GM23338 (cell line): ENCODE results near the gene TSLP. TPM values are rescaled to one million over a fixed set of nuclear protein-coding genes. Genes with fewer than 3 reads are reported as not detected.

Experiments
- JUNB ChIP-seq: IDR thresholded peaks from one replicate; pipeline ENCODE4 v1.6.1; 2016; ENCODE audit warnings: antibody characterized with exemption; ENCODE audit not compliant: unreplicated experiment
- NANOG ChIP-seq: IDR thresholded peaks from 2 replicates; pipeline ENCODE4 v1.6.1; 2016; ENCODE audit warnings: antibody characterized with exemption, borderline replicate concordance
- ZNF331 ChIP-seq: fragments of 250-450 bp; sonication (Bioruptor Pico); IDR thresholded peaks from 2 replicates; pipeline ENCODE4 v1.5.0; 2020; ENCODE audit warnings: low read depth, mild to moderate bottlenecking, moderate library complexity
- polyA plus RNA-seq: library from polyadenylated mRNA; unstranded; fragments of >200 nt; fragmentation: Nextera tagmentation; extraction: Ambion mirVana; gene quantifications from 2 replicates; pipeline ENCODE4 v1.2.1, GENCODE V29; 2016
- total RNA-seq: library from RNA; depleted of rRNA; stranded (reverse); fragments of >200 nt; shearing (Covaris generic); gene quantifications from 2 replicates; pipeline ENCODE4 v1.2.3, GENCODE V29; 2014
- TF ChIP-seq, protein P1 (sequence below): fragments of 250-450 bp; sonication (Bioruptor Pico); IDR thresholded peaks from 2 replicates; pipeline ENCODE4 v1.5.0; 2020; ENCODE audit warnings: mild to moderate bottlenecking, moderate library complexity
- TF ChIP-seq, protein P2 (sequence below): IDR thresholded peaks from one replicate; pipeline ENCODE4 v1.6.1; 2018; ENCODE audit warnings: antibody characterized with exemption; ENCODE audit not compliant: unreplicated experiment

The TSLP gene
- total and polyA plus RNA-seq, 2 experiments from 2014 or later: 0.35 to 1.5 TPM

DNA sequence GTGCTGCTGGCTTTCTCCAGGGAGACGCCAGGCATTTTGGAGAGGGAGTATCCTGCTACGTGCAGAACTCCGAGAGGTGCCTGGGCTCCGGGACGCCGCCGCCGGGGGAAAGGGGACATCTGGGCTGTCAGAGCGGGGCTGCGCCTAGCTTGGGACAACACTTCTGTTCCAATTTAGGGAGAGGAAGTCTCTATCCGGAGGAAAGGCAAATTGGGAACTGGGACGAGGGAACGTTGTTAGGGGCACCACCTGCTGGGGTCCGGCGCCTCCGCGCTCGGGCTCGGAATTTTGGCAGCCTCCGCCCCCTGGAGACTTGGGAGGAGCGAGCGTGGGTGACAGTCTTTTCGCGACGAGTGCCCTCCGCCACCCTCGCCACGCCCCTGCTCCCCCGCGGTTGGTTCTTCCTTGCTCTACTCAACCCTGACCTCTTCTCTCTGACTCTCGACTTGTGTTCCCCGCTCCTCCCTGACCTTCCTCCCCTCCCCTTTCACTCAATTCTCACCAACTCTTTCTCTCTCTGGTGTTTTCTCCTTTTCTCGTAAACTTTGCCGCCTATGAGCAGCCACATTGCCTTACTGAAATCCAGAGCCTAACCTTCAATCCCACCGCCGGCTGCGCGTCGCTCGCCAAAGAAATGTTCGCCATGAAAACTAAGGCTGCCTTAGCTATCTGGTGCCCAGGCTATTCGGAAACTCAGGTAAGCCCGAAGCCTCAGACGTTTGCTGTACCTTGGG is 1.6 kb downstream of the TSLP start (continued):
- TF ChIP-seq, protein P1, sequence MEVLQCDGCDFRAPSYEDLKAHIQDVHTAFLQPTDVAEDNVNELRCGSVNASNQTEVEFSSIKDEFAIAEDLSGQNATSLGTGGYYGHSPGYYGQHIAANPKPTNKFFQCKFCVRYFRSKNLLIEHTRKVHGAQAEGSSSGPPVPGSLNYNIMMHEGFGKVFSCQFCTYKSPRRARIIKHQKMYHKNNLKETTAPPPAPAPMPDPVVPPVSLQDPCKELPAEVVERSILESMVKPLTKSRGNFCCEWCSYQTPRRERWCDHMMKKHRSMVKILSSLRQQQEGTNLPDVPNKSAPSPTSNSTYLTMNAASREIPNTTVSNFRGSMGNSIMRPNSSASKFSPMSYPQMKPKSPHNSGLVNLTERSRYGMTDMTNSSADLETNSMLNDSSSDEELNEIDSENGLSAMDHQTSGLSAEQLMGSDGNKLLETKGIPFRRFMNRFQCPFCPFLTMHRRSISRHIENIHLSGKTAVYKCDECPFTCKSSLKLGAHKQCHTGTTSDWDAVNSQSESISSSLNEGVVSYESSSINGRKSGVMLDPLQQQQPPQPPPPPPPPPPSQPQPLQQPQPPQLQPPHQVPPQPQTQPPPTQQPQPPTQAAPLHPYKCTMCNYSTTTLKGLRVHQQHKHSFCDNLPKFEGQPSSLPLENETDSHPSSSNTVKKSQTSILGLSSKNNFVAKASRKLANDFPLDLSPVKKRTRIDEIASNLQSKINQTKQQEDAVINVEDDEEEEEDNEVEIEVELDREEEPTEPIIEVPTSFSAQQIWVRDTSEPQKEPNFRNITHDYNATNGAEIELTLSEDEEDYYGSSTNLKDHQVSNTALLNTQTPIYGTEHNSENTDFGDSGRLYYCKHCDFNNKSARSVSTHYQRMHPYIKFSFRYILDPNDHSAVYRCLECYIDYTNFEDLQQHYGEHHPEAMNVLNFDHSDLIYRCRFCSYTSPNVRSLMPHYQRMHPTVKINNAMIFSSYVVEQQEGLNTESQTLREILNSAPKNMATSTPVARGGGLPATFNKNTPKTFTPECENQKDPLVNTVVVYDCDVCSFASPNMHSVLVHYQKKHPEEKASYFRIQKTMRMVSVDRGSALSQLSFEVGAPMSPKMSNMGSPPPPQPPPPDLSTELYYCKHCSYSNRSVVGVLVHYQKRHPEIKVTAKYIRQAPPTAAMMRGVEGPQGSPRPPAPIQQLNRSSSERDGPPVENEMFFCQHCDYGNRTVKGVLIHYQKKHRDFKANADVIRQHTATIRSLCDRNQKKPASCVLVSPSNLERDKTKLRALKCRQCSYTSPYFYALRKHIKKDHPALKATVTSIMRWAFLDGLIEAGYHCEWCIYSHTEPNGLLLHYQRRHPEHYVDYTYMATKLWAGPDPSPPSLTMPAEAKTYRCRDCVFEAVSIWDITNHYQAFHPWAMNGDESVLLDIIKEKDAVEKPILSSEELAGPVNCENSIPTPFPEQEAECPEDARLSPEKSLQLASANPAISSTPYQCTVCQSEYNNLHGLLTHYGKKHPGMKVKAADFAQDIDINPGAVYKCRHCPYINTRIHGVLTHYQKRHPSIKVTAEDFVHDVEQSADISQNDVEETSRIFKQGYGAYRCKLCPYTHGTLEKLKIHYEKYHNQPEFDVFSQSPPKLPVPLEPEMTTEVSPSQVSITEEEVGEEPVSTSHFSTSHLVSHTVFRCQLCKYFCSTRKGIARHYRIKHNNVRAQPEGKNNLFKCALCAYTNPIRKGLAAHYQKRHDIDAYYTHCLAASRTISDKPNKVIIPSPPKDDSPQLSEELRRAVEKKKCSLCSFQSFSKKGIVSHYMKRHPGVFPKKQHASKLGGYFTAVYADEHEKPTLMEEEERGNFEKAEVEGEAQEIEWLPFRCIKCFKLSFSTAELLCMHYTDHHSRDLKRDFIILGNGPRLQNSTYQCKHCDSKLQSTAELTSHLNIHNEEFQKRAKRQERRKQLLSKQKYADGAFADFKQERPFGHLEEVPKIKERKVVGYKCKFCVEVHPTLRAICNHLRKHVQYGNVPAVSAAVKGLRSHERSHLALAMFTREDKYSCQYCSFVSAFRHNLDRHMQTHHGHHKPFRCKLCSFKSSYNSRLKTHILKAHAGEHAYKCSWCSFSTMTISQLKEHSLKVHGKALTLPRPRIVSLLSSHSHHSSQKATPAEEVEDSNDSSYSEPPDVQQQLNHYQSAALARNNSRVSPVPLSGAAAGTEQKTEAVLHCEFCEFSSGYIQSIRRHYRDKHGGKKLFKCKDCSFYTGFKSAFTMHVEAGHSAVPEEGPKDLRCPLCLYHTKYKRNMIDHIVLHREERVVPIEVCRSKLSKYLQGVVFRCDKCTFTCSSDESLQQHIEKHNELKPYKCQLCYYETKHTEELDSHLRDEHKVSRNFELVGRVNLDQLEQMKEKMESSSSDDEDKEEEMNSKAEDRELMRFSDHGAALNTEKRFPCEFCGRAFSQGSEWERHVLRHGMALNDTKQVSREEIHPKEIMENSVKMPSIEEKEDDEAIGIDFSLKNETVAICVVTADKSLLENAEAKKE (CRISPR knock-in tag): no peak
- TF ChIP-seq NANOG: no peak
- no peak for TF ChIP-seq JUNB
- TF ChIP-seq ZNF331: no peak
- TF ChIP-seq, protein P2, sequence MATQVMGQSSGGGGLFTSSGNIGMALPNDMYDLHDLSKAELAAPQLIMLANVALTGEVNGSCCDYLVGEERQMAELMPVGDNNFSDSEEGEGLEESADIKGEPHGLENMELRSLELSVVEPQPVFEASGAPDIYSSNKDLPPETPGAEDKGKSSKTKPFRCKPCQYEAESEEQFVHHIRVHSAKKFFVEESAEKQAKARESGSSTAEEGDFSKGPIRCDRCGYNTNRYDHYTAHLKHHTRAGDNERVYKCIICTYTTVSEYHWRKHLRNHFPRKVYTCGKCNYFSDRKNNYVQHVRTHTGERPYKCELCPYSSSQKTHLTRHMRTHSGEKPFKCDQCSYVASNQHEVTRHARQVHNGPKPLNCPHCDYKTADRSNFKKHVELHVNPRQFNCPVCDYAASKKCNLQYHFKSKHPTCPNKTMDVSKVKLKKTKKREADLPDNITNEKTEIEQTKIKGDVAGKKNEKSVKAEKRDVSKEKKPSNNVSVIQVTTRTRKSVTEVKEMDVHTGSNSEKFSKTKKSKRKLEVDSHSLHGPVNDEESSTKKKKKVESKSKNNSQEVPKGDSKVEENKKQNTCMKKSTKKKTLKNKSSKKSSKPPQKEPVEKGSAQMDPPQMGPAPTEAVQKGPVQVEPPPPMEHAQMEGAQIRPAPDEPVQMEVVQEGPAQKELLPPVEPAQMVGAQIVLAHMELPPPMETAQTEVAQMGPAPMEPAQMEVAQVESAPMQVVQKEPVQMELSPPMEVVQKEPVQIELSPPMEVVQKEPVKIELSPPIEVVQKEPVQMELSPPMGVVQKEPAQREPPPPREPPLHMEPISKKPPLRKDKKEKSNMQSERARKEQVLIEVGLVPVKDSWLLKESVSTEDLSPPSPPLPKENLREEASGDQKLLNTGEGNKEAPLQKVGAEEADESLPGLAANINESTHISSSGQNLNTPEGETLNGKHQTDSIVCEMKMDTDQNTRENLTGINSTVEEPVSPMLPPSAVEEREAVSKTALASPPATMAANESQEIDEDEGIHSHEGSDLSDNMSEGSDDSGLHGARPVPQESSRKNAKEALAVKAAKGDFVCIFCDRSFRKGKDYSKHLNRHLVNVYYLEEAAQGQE: no peak
